BE2C (cell line): ENCODE results near the gene DENND1A.

Source experiments
- DNase-seq: peaks from one replicate; pipeline ENCODE4 v3.0.0-alpha.2; 2020
- H3K27me3 ChIP-seq: fragments of 250-450 bp; sonication (Bioruptor Pico); 2 replicates; pipeline ENCODE4 v1.5.1; 2020; ENCODE audit warnings: mild to moderate bottlenecking
- H3K36me3 ChIP-seq: fragments of 250-450 bp; sonication (Bioruptor Pico); 2 replicates; pipeline ENCODE4 v1.5.1; 2020; ENCODE audit warnings: mild to moderate bottlenecking
- H3K4me1 ChIP-seq: fragments of 250-450 bp; sonication (Bioruptor Pico); 2 replicates; pipeline ENCODE4 v1.5.1; 2020
- H3K4me3 ChIP-seq: 2 replicates; pipeline ENCODE4 v1.5.1; 2011; ENCODE audit warnings: low read depth, low read length
- H3K9me3 ChIP-seq: fragments of 250-450 bp; sonication (Bioruptor Pico); 2 replicates; pipeline ENCODE4 v1.5.1; 2020
- TF ChIP-seq, protein P1 (sequence below): IDR thresholded peaks from 2 replicates; pipeline ENCODE4 v1.5.1; 2012; ENCODE audit warnings: mild to moderate bottlenecking, low read depth, low read length

DENND1A gene

DNA sequence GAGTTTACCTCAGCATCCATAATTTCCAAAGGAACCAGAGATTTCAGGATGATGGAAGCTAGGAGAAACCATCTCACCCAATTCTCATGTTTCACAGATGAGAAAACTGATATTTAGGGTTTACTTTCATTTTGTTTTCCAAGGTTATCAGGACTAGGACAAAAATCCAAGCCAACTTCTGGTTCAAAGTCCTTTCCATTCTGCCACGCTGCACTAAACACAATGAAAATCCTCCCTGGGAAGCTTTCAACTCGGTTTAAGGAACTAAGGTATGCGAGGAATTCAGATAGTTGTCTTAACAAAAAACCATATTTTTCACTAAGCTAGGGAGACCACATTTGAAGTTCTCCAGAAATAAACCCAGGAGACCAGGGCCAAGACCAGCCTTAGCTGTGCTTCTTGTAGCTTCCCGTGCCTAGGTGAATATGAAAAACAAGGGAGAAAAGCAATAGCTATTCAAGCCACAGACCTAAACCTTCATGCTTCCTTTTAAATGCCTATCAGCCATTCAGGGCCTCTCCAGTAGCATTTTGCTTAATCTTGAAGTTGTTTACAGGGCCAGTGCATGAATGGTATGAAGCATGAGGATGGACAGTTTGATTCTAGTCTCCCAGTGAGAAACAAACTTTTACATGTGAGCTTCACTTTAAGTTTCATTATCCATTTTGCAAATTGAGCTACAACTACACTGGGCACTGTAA is 167.9 kb downstream of the DENND1A start:
- TF ChIP-seq, protein P1, sequence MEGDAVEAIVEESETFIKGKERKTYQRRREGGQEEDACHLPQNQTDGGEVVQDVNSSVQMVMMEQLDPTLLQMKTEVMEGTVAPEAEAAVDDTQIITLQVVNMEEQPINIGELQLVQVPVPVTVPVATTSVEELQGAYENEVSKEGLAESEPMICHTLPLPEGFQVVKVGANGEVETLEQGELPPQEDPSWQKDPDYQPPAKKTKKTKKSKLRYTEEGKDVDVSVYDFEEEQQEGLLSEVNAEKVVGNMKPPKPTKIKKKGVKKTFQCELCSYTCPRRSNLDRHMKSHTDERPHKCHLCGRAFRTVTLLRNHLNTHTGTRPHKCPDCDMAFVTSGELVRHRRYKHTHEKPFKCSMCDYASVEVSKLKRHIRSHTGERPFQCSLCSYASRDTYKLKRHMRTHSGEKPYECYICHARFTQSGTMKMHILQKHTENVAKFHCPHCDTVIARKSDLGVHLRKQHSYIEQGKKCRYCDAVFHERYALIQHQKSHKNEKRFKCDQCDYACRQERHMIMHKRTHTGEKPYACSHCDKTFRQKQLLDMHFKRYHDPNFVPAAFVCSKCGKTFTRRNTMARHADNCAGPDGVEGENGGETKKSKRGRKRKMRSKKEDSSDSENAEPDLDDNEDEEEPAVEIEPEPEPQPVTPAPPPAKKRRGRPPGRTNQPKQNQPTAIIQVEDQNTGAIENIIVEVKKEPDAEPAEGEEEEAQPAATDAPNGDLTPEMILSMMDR: no peak
- H3K4me3 ChIP-seq: no peak overlapping the region
- peaks cover 12% of the 10 kb centered on the region for H3K4me1 ChIP-seq
- H3K36me3 ChIP-seq: no peaks in the 10 kb centered on the region
- no peak for DNase-seq
- no peaks in the 10 kb centered on the region for H3K9me3 ChIP-seq
- H3K27me3 ChIP-seq: no peaks in the 10 kb centered on the region

DNA sequence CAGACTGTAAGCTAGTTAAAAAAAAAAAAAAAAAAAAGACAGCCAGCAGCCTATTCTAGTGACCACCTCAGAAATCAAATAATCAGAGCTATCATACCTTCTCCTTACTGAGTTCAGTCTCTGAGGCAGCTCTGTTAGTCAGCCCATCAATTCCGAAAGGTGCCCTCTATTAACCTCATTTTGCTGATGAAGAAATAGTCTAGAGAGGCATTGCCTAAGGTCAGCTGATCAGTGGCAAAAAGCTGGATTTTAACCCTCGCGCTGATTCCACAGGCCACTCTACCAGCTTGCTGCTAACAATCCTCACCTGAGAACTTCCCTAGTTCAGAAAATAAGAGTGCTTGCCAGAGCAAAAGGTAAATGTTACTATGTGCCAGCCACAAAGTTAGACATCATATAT is 172.0 kb downstream of the DENND1A start:
- Histone ChIP-seq H3K4me3 (no peak overlapping the region), H3K9me3 (no peaks in the 10 kb centered on the region), H3K36me3 (no peaks in the 10 kb centered on the region), H3K27me3 (no peaks in the 10 kb centered on the region), H3K4me1 (peaks cover 14% of the 10 kb centered on the region)
- TF ChIP-seq, protein P1: no peak
- DNase-seq: no peak

DNA sequence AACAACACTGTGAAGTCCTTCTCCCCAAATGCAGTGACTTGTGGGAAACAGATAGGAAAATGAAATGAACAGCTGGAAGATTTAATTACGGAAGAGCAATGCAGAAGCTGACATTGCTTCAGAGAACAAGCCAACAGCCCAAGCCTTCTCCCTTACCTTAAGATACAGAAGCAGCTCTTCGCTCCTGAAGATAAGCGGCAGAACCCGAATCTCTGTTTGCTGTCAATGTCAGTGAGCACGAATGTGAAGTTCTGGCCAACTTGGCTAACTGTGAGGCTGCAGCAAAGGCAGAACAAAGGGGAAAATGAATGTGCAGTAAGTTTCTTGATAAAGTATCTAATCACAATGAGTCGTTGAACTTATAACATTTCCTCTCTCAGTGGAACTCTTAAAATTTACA is 172.4 kb downstream of the DENND1A start:
- peak; percentile 32 for DNase-seq
- H3K27me3 ChIP-seq: no peaks in the 10 kb centered on the region
- TF ChIP-seq, protein P1: no peak
- H3K36me3 ChIP-seq: no peaks in the 10 kb centered on the region
- peaks cover 12% of the 10 kb centered on the region for H3K4me1 ChIP-seq
- H3K9me3 ChIP-seq: no peaks in the 10 kb centered on the region
- no peak overlapping the region for H3K4me3 ChIP-seq

DNA sequence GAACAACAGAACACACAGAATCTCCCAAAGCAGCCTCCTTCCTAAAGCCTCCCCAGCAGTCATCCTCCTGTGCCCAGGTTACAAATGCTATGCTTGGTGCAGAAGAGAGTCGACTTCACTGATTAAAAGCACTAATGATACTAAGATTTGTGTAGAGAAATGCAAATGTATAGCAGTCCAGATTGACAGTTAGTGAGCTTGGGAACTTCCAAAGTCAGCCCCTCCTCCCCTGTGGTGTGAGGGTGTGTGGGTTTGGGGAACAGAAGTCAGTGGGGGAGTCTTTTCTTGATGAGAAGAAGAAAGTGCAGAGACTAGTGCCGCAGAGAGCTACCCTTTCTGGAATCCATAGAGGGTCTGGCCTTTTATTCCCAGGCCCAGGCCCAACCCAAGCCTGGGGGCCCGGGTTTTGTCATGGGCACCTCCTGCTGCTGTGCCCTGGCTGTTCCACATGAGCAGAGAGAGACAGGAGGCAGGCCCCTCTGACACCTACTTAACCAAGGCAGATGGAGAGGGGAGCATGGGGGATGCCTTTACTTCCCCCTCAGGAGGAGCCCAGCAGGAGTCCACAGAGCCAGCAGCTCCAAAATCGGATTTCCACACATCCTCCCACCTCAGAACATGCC is 173.3 kb downstream of the DENND1A start:
- TF ChIP-seq, protein P1: no peak
- H3K36me3 ChIP-seq: no peaks in the 10 kb centered on the region
- peaks cover 11% of the 10 kb centered on the region for H3K4me1 ChIP-seq
- H3K9me3 ChIP-seq: no peaks in the 10 kb centered on the region
- H3K4me3 ChIP-seq: no peak overlapping the region
- no peak for DNase-seq
- no peaks in the 10 kb centered on the region for H3K27me3 ChIP-seq

DNA sequence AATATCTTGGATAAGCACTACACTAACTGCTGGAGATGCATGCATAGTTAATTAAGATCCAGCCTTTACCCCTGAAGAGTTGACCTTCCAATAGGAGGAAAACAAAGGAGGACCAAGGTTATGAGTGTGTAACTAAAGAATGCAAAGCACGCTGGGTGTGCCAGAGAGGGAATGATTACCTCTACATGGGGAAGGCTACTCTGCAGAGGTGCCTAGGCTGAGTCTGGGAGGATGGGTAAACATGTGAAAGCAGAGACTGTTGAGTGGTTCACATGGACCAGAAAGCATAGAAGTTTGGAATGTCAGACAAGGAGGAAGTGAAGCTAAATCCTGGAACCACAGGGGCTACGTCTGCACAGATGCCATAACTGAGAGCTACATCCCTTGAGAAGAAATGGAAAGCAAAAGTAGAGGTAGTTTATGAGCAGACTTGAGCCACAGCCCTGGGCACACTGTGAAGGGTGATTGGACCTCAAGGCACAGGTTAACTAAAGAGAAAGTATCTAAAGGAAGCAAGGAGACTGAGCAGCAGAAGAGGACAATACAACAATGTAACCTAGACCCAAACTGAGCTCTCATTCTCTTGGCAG is 176.2 kb downstream of the DENND1A start:
- Histone ChIP-seq H3K9me3 (no peaks in the 10 kb centered on the region), H3K4me3 (no peak overlapping the region), H3K36me3 (no peaks in the 10 kb centered on the region), H3K4me1 (peaks cover 7% of the 10 kb centered on the region), H3K27me3 (no peaks in the 10 kb centered on the region)
- TF ChIP-seq, protein P1: no peak
- no peak for DNase-seq

DNA sequence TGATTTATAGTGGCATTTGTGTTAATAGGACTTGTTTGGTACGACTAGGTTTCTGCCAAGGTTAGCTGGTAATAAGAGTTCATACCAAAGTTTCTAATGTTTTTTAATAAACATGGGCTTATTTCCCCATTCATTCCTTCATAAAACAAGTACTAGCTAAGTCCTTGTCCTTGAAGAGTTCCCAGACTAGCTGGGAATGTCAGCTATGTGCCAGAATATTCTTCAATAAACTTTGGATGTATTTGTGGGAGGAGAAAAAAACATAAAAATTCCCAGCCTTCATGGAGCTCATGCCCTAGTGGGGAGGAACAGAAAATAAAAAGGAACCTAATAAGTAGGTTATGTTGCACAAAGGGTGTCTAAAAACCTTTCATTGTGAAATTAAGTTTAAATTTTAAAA is 176.9 kb downstream of the DENND1A start:
- H3K4me1 ChIP-seq: peaks cover 7% of the 10 kb centered on the region
- no peak for DNase-seq
- H3K27me3 ChIP-seq: no peaks in the 10 kb centered on the region
- H3K4me3 ChIP-seq: no peak overlapping the region
- no peaks in the 10 kb centered on the region for H3K36me3 ChIP-seq
- TF ChIP-seq, protein P1: no peak
- no peaks in the 10 kb centered on the region for H3K9me3 ChIP-seq
